Naive B cell (primary cell): ENCODE measurements around the gene HIPK2. TPM values are rescaled to one million over a fixed set of nuclear protein-coding genes. Genes with fewer than 3 reads are reported as not detected.
A peak's percentile ranks its signal among the peaks of the same experiment; 100 is the strongest.
"Not testable (repeated sequence)": the region's sequence is repeated elsewhere in the genome, so short reads cannot be mapped to it uniquely, and the experiment has no call there.

Source experiments
- ATAC-seq, 2 donors: fragments of 150-1000 bp; cut with Tn5 transposase; 2 replicates each; pipeline ENCODE4 v1.10.0; 2021; ENCODE audit warnings: low read depth in 2 of 2, mild to moderate bottlenecking in 2 of 2, moderate library complexity in 2 of 2
- DNase-seq: peaks from one replicate; pipeline ENCODE4 v3.0.0; 2022
- H3K27ac Mint-ChIP-seq, 6 donors: one replicate each; pipeline ENCODE4 v1.8.0; 2020 to 2022; ENCODE audit warnings: mild to moderate bottlenecking in 6 of 6, mixed read lengths in 6 of 6, moderate library complexity in 5 of 6, inconsistent platforms in 2 of 6
- H3K27me3 Mint-ChIP-seq, 3 donors: one replicate each; pipeline ENCODE4 v1.8.0; 2021 to 2022; ENCODE audit warnings: mixed read lengths in 3 of 3, mild to moderate bottlenecking in 1 of 3
- H3K36me3 Mint-ChIP-seq, 2 donors: one replicate each; pipeline ENCODE4 v1.8.0; 2020 to 2022; ENCODE audit warnings: mixed read lengths in 2 of 2, inconsistent platforms in 1 of 2, mild to moderate bottlenecking in 1 of 2
- H3K4me1 Mint-ChIP-seq, 3 donors: one replicate each; pipeline ENCODE4 v1.8.0; 2020 to 2022; ENCODE audit warnings: mixed read lengths in 3 of 3, inconsistent platforms in 1 of 3, mild to moderate bottlenecking in 1 of 3, moderate library complexity in 1 of 3
- H3K4me3 Mint-ChIP-seq, 8 donors: one replicate each; pipeline ENCODE4 v1.8.0; 2020 to 2022; ENCODE audit warnings: mild to moderate bottlenecking in 8 of 8, mixed read lengths in 8 of 8, moderate library complexity in 8 of 8, inconsistent platforms in 2 of 8
- H3K9me3 Mint-ChIP-seq, 7 donors: one replicate each; pipeline ENCODE4 v1.8.0; 2020 to 2022; ENCODE audit warnings: mixed read lengths in 7 of 7, mild to moderate bottlenecking in 5 of 7, inconsistent platforms in 2 of 7, moderate library complexity in 1 of 7
- polyA plus RNA-seq, 6 donors: library from polyadenylated mRNA; unstranded; fragments of 300-500 nt; fragmentation: Illumina TruSeq; gene quantifications; one replicate each; pipeline ENCODE4 v1.2.3, GENCODE V29; 2021; ENCODE audit warnings: low read depth in 6 of 6

The HIPK2 gene
- polyA plus RNA-seq, 6 donors from 2014 or later = 0.54 to 1.1 (median 0.79) TPM

GRCh38 chr7:139559364-139560105, 218.3 kb downstream of the HIPK2 start:
- H3K9me3 Mint-ChIP-seq = peaks cover 0 to 11% (median 2%) of the 10 kb centered on the region in 7 donors
- peak overlapping the region in 1 of 6 donors; percentile 32 for H3K27ac Mint-ChIP-seq
- peaks cover 0 to 8% (median 0%) of the 10 kb centered on the region in 3 donors for H3K4me1 Mint-ChIP-seq
- DNase-seq = no peak
- peaks cover 0 to 27% (median 11%) of the 10 kb centered on the region in 3 donors for H3K27me3 Mint-ChIP-seq
- no peak for ATAC-seq
- peak overlapping the region in 1 of 8 donors; percentile 21 for H3K4me3 Mint-ChIP-seq
- H3K36me3 Mint-ChIP-seq = peaks cover 0 to 16% of the 10 kb centered on the region in 2 donors

DNA sequence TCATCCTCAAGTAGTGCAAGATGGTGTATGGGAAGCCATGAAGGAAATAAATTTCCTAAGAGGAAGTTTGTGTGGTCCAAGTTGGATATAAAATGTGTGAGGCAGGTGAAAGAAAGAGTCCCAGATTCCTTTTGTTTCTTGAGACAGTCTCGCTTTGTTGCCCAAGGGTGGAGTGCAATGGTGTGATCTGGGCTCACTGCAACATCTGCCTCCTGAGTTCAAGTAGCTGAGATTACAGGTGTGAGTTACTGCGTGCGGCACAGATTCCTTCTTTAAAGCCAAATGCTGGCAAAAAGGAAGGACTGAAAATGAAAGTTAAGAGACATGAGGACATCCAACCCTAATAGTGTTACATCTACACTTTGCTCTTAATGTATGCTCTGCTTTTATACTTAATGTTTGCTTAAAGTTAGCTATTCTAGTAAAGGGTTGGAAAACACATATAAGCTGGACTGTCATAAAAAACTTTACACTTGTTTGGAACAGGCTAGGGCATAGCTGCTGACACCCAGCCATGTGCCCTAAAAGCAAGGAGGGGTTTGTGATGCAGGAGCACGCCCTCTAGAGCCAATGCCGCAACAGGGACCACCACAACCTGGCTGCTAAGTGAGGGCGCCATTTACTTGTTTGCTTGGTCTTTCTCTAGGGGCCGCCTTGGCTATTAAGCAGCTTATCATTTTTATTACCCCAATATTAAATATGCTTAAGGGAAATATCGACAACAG, 219.8 kb downstream of the HIPK2 start:
- ATAC-seq (no peak), DNase-seq (no peak)
- Mint-ChIP-seq H3K9me3 (peaks cover 0 to 11% (median 2%) of the 10 kb centered on the region in 7 donors), H3K27me3 (peaks cover 0 to 27% (median 11%) of the 10 kb centered on the region in 3 donors), H3K36me3 (peaks cover 0 to 16% of the 10 kb centered on the region in 2 donors), H3K27ac (peak overlapping the region in 1 of 6 donors; percentile 58), H3K4me1 (peaks cover 0 to 5% (median 0%) of the 10 kb centered on the region in 3 donors), H3K4me3 (no peak overlapping the region)

DNA sequence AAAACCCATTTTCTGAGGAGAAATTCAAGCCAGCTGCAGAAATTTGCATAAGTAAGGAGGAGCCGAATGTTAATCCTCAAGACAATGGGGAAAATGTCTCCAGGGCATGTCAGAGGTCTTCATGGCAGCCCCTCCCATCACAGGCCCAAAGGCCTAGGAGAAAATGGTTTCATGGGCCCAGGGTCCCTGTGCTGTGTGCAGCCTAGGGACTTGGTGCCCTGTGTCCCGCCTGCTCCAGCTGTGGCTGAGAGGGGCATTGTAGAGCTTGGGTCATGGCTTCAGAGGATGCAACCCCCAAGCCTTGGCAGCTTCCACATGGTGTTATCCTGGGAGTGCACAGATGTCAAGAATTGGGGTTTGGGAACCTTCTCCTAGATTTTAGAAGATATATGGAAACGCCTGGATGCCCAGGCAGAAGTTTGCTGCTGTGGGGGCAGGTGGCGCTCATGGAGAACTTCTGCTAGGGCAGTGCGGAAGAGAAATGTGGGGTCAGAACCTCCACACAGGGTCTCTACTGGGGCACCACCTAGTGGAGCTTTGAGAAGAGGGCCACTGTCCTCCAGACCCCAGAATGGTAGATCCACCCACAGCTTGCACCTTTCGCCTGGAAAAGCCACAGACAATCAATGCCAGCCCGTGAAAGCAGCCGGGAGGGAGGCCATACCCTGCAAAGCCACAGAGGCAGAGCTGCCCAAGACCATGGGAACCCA, 223.7 kb downstream of the HIPK2 start:
- not testable (repeated sequence) for H3K4me1 Mint-ChIP-seq, DNase-seq, H3K27ac Mint-ChIP-seq, ATAC-seq, H3K9me3 Mint-ChIP-seq, H3K4me3 Mint-ChIP-seq, H3K36me3 Mint-ChIP-seq
- peaks cover 0 to 21% (median 4%) of the 10 kb centered on the region in 3 donors for H3K27me3 Mint-ChIP-seq

DNA sequence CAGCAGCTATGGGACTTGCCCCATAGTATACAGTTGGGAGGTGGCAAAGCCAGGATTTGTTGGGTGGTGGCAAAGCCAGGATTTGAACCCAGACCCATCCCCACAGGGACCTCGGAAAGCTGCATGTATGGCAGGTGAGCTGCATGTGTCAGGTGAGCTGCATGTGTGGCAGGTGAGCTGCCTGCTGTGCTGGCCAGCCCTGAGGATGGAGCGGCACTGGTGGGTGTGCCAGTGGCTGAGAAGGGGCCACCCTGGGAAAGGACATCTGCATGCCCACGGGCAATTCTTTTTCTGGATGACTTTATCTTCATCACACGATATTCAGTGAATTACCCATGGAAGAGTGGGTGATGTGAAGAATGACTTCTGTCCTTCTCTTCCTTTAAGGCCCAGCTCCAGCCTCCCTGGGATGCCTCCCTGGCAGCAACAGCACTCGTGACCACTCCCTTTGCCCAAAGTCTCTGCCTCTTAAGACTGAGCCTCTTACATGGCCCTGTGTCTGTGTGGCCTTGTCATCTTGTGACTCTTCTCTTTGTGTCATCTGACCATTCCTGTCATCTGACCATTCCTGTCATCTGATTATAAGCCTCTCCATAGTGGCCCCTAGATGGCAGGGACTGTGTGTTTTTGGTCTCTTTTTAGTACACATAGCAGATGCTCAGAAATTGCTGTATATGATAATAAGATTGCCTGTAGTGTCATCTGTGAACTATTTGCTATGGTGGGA, 229.3 kb downstream of the HIPK2 start:
- ATAC-seq = no peak
- H3K9me3 Mint-ChIP-seq = no peaks in the 10 kb centered on the region
- DNase-seq = no peak
- no peak overlapping the region for H3K4me3 Mint-ChIP-seq
- H3K27me3 Mint-ChIP-seq = peaks cover 0 to 3% (median 0%) of the 10 kb centered on the region in 3 donors
- no peaks in the 10 kb centered on the region for H3K36me3 Mint-ChIP-seq
- peak overlapping the region in 1 of 6 donors; percentile 32 for H3K27ac Mint-ChIP-seq
- H3K4me1 Mint-ChIP-seq = no peaks in the 10 kb centered on the region

DNA sequence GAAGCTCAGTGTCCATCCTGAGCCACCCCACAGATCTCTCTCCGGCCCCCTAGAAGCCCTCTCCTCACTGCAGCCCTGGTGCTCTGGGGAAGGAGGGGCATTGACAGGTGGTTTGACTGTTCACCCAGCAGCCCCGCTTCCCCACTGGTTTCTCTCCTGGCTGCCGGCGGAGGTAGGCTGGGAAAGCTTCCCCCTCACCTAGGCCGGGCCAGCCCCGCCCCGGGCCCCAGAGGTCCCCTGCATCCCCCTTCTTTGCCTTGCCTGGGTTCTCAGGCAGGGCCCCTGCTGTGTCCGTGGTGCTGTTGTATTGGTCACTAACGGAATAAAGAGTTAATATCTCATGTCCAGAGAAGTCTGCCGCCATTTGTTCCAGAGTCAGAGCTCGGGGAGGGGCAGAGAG, 233.2 kb downstream of the HIPK2 start:
- no peaks in the 10 kb centered on the region for H3K9me3 Mint-ChIP-seq
- H3K27ac Mint-ChIP-seq = no peak overlapping the region
- H3K27me3 Mint-ChIP-seq = peaks cover 0 to 3% (median 0%) of the 10 kb centered on the region in 3 donors
- ATAC-seq (no peak), DNase-seq (no peak)
- no peaks in the 10 kb centered on the region for H3K4me1 Mint-ChIP-seq
- no peaks in the 10 kb centered on the region for H3K36me3 Mint-ChIP-seq
- H3K4me3 Mint-ChIP-seq = no peak overlapping the region

DNA sequence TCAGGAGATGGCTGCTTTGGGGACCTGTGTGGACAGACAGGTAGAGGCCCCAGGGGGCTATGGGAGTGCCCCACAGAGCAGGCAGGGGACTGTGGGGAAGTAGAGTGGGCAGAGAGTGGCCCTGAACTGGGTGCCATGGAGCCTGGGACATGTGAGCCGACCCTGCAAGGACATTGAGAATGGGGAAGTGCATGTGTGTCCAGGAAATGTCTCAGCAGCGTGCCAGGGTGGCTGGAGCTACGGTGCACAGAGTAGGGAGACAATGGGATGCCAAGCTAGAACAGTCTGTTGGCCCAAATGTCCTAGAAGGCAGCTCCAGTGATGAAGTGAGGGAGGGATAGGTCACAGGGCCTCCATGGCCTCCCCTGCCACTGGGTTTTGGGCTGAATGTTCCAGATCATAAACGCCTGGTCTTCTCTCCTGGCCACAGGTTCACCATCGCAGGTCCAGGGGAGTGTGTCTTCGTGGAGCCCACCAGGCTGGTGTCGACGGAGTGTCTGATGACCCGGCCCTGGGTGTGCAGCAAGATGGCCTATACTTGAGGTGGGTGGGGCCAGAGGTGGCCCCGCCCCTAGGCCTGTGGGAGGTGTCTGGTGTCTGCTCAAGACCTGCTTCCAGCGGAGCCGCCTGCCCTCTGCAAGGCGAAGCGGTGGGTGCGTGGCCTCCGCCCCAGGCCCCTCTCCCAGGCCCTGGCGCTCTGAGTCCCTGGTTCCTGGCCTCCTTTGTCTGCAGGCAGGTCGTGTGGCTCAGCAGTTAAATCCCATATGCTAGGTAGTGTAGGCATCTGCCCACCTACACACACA, 233.8 kb downstream of the HIPK2 start:
- H3K4me1 Mint-ChIP-seq = no peaks in the 10 kb centered on the region
- ATAC-seq (no peak), DNase-seq (no peak)
- no peak overlapping the region for H3K4me3 Mint-ChIP-seq
- no peaks in the 10 kb centered on the region for H3K9me3 Mint-ChIP-seq
- H3K27me3 Mint-ChIP-seq = peaks cover 0 to 3% (median 0%) of the 10 kb centered on the region in 3 donors
- no peaks in the 10 kb centered on the region for H3K36me3 Mint-ChIP-seq
- H3K27ac Mint-ChIP-seq = no peak overlapping the region

- Mint-ChIP-seq H3K4me3 (no peak overlapping the region), H3K4me1 (no peaks in the 10 kb centered on the region), H3K27me3 (no peaks in the 10 kb centered on the region), H3K27ac (no peak overlapping the region), H3K36me3 (no peaks in the 10 kb centered on the region), H3K9me3 (no peaks in the 10 kb centered on the region)
- no peak for ATAC-seq
- no peak for DNase-seq
Measured at GRCh38 chr7:139542308-139543151, 235.3 kb downstream of the HIPK2 start.

DNA sequence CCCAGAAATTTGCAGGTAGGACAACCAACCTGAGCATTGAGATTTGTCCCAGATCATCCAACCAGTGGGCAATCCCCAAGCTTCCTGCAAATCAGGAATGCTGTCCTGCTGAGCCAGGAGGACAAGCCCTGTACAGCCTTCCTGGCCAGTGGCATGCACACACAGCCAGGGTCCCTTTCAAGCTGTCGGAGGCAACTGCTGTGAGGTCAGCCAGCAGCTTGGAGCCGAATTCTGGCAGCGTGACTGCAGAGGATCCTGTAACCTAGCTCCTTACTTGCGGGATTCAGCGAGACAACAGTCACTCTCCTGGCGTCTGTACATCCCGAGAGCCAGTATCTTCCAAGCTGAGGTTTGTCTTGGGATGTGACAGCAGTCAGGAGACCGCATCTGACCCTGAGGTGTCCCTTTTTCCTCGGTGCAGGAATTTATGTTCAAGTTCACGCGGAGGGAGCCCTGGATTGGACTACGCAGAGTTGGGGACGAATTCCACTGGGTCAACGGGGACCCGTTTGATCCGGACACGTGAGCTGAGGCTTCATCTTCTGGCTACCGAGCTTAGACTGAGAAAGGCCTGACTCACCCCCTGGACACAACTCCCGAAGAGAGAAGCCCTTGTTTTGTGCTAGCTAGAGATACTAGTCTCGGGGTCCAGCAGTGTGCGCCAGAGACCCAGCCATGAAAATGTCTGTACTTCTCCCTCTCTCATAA, 236.0 kb downstream of the HIPK2 start:
- no peak for DNase-seq
- H3K36me3 Mint-ChIP-seq = no peaks in the 10 kb centered on the region
- no peak overlapping the region for H3K4me3 Mint-ChIP-seq
- no peak overlapping the region for H3K27ac Mint-ChIP-seq
- no peaks in the 10 kb centered on the region for H3K4me1 Mint-ChIP-seq
- H3K9me3 Mint-ChIP-seq = no peaks in the 10 kb centered on the region
- ATAC-seq = no peak
- no peaks in the 10 kb centered on the region for H3K27me3 Mint-ChIP-seq

DNA sequence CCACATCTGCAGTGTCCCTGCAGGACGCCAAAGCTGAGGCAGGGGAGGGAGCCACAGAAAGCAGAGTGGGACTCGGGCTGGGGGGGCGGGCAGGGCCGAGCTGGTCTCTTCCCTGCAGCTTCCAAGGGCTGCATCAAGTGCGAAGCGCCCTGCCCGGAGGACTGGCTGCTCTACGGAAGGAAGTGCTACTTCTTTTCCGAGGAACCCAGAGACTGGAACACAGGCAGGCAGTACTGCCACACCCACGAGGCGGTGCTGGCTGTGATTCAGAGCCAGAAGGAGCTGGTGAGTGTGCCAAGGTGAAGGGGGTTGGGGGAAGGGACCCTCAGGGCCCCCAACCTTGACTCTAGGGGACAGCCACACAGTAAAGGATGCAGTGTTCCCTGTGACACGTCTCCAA, 237.6 kb downstream of the HIPK2 start:
- H3K4me1 Mint-ChIP-seq = no peaks in the 10 kb centered on the region
- H3K36me3 Mint-ChIP-seq = no peaks in the 10 kb centered on the region
- no peak overlapping the region for H3K4me3 Mint-ChIP-seq
- no peak overlapping the region for H3K27ac Mint-ChIP-seq
- H3K9me3 Mint-ChIP-seq = no peaks in the 10 kb centered on the region
- DNase-seq = no peak
- no peaks in the 10 kb centered on the region for H3K27me3 Mint-ChIP-seq
- no peak for ATAC-seq

- H3K4me1 Mint-ChIP-seq = no peaks in the 10 kb centered on the region
- DNase-seq = no peak
- no peak overlapping the region for H3K4me3 Mint-ChIP-seq
- peaks cover 0 to 3% (median under 1%) of the 10 kb centered on the region in 3 donors for H3K27me3 Mint-ChIP-seq
- H3K9me3 Mint-ChIP-seq = no peaks in the 10 kb centered on the region
- no peak overlapping the region for H3K27ac Mint-ChIP-seq
- no peak for ATAC-seq
- no peaks in the 10 kb centered on the region for H3K36me3 Mint-ChIP-seq
Measured at GRCh38 chr7:139538881-139539635, 238.7 kb downstream of the HIPK2 start.

DNA sequence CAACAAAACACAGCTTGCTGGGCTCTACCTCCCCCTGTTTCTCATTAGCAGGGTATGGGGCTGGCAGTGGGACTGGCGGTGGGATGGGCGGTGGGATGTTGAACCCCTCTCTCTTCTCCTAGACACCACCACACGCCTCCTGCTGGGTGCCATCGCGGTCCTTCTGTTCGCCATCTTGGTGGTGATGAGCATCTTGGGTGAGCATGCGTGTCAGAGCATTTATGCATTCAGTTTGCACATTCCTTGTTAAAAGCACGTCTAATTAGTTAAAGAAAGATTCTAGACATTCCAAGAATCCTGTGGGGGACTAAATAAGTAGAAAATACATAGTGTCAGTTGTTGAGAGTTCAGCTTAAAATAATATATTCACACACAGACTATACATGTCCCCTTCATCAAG, 241.6 kb downstream of the HIPK2 start:
- H3K9me3 Mint-ChIP-seq = no peaks in the 10 kb centered on the region
- H3K4me1 Mint-ChIP-seq = no peaks in the 10 kb centered on the region
- H3K36me3 Mint-ChIP-seq = no peaks in the 10 kb centered on the region
- H3K4me3 Mint-ChIP-seq = no peak overlapping the region
- DNase-seq (no peak), ATAC-seq (no peak)
- peaks cover 5 to 12% (median 6%) of the 10 kb centered on the region in 3 donors for H3K27me3 Mint-ChIP-seq
- H3K27ac Mint-ChIP-seq = no peak overlapping the region
